K562 (cell line): ENCODE data around the gene ALDOB. TPM values are rescaled to one million over a fixed set of nuclear protein-coding genes. Genes with fewer than 3 reads are reported as not detected.

Experiments used
- ATAC-seq: fragments of 200-7000 bp; cut with Tn5 transposase; 3 replicates; pipeline ENCODE4 v1.9.1; 2020; ENCODE audit warnings: moderate library complexity
- BruUV-seq: library from RNA; stranded (reverse); fragments of 400-500 nt; replicated peaks from 2 replicates; lab custom pipeline; 2021; lab: Mats Ljungman, UMichigan
- CTCF ChIA-PET: fragments of 300-600 bp; formaldehyde crosslinking; extraction: SDS; loops from one replicate; lab custom pipeline; 2021; ENCODE audit warnings: low intra/inter-chr PET ratio; lab: Yijun Ruan, JAX
- POLR2A ChIA-PET: fragments of 300-600, 350-650 bp; sonication (Branson Sonifier 250); formaldehyde crosslinking; extraction: SDS; loops from one replicate; lab custom pipeline; 2021; ENCODE audit warnings: antibody characterized with exemption, inconsistent platforms; lab: Yijun Ruan, JAX
- DNase-seq, 4 experiments: peaks; one replicate each; pipeline versions ENCODE4 v3.0.0 to v3.0.0-alpha.2; 2011 to 2018; ENCODE audit warnings: low spot score in 3 of 4, mixed read lengths in 3 of 4; ENCODE audit errors: extremely low read depth in 1 of 4
- FAIRE-seq: peaks from 2 replicates; lab custom pipeline; 2011; peaks lifted over from hg19 to GRCh38; lab: Jason Lieb, UNC
- H2AFZ ChIP-seq: 2 replicates; pipeline ENCODE4 v1.6.0; 2011; ENCODE audit warnings: low read depth, low read length, control low read depth, inconsistent platforms
- H3K27ac ChIP-seq: fragments of 200-600 bp; 3 replicates; pipeline ENCODE4 v1.8.0; 2011; ENCODE audit warnings: low read depth, mild to moderate bottlenecking, control low read depth, inconsistent platforms, low read length, moderate library complexity, mixed read lengths; ENCODE audit errors: extremely low read depth
- H3K27me3 ChIP-seq, 2 experiments: fragments of 300-600 bp in 1 of 2; 2 replicates in 1 of 2; 3 replicates in 1 of 2; pipeline versions ENCODE4 v1.6.0 to v1.8.0; 2011; ENCODE audit warnings: inconsistent platforms in 2 of 2, low read length in 2 of 2, mild to moderate bottlenecking in 1 of 2, mixed read lengths in 1 of 2, moderate library complexity in 1 of 2; ENCODE audit not compliant: control insufficient read depth in 2 of 2, insufficient read depth in 2 of 2
- H3K36me3 ChIP-seq: fragments of 300-600 bp; 3 replicates; pipeline ENCODE4 v1.8.0; 2011; ENCODE audit warnings: mild to moderate bottlenecking, low read length, inconsistent platforms; ENCODE audit not compliant: control insufficient read depth, insufficient read depth
- H3K4me1 ChIP-seq, 2 experiments: fragments of 200-600 bp in 1 of 2; replicated peaks in 1 of 2; 2 replicates in 1 of 2; 3 replicates in 1 of 2; pipeline versions ENCODE4 v1.5.1 to v1.8.0; 2011; ENCODE audit warnings: inconsistent platforms in 2 of 2, low read length in 2 of 2, mild to moderate bottlenecking in 1 of 2, mixed read lengths in 1 of 2, moderate library complexity in 1 of 2; ENCODE audit not compliant: control insufficient read depth in 2 of 2, insufficient read depth in 2 of 2
- H3K4me2 ChIP-seq: 2 replicates; pipeline ENCODE4 v1.6.1; 2011; ENCODE audit warnings: low read length, control low read depth, inconsistent platforms, mixed read lengths; ENCODE audit not compliant: insufficient read depth
- H3K4me3 ChIP-seq: fragments of 200-600 bp; sonication (generic), shearing (Covaris generic); 2 replicates; pipeline ENCODE4 v1.5.1; 2016; ENCODE audit warnings: control low read depth, inconsistent platforms
- H3K79me2 ChIP-seq: fragments of 200-600 bp; 3 replicates; pipeline ENCODE4 v1.8.0; 2011; ENCODE audit warnings: low read length, inconsistent platforms; ENCODE audit not compliant: control insufficient read depth, insufficient read depth
- H3K9ac ChIP-seq, 2 experiments: 2 replicates each; pipeline versions ENCODE4 v1.6.0 to v1.6.1; 2011; ENCODE audit warnings: low read depth in 2 of 2, low read length in 2 of 2, control low read depth in 1 of 2, inconsistent platforms in 1 of 2, mild to moderate bottlenecking in 1 of 2, mixed read lengths in 1 of 2; ENCODE audit not compliant: insufficient read depth in 1 of 2
- H3K9me1 ChIP-seq: one replicate; pipeline ENCODE4 v1.6.0; 2011; ENCODE audit warnings: inconsistent platforms, mild to moderate bottlenecking, low read length, moderate library complexity; ENCODE audit not compliant: control insufficient read depth, insufficient read depth
- H3K9me3 ChIP-seq: replicated peaks from 2 replicates; pipeline ENCODE4 v1.5.1; 2011; ENCODE audit warnings: low read depth, low read length, inconsistent platforms; ENCODE audit not compliant: control insufficient read depth, insufficient read depth
- H4K20me1 ChIP-seq: replicated peaks from 2 replicates; pipeline ENCODE4 v1.6.1; 2011; ENCODE audit warnings: low read length, inconsistent platforms, mixed read lengths; ENCODE audit not compliant: control insufficient read depth, insufficient read depth
- BRD9 ChIP-seq: fragments of 450-650 bp; IDR thresholded peaks from 2 replicates; pipeline ENCODE4 v1.6.1; 2018; ENCODE audit warnings: low read depth; ENCODE audit not compliant: partially characterized antibody
- CBFA2T2 ChIP-seq: fragments of 450-650 bp; conservative IDR thresholded peaks from 2 replicates; pipeline ENCODE4 v1.6.1; 2017; ENCODE audit warnings: mild to moderate bottlenecking
- FOXJ2 ChIP-seq: fragments of 200-800 bp; sonication (Bioruptor generic); IDR thresholded peaks from 2 replicates; pipeline ENCODE4 v1.6.1; 2016; ENCODE audit warnings: missing genetic modification characterization, missing compliant biosample characterization
- GTF2A2 ChIP-seq: IDR thresholded peaks from 2 replicates; pipeline ENCODE4 v1.6.1; 2016; ENCODE audit warnings: mild to moderate bottlenecking, missing genetic modification characterization, missing compliant biosample characterization
- HDAC6 ChIP-seq: IDR thresholded peaks from 2 replicates; pipeline ENCODE4 v1.6.1; 2012; ENCODE audit warnings: low read depth, mild to moderate bottlenecking, control low read depth, inconsistent platforms, low read length, moderate library complexity
- NFIC ChIP-seq: fragments of 450-650 bp; IDR thresholded peaks from 2 replicates; pipeline ENCODE4 v1.6.1; 2017; ENCODE audit warnings: mild to moderate bottlenecking, inconsistent platforms
- NR2C2 ChIP-seq, 2 experiments: fragments of 200-800 bp in 1 of 2; sonication (Bioruptor generic) in 1 of 2; sonication (generic) in 1 of 2; formaldehyde crosslinking in 1 of 2; IDR thresholded peaks; 2 replicates each; pipeline versions ENCODE4 v1.6.1 to v1.8.0; 2016 to 2022; ENCODE audit warnings: mild to moderate bottlenecking in 1 of 2, missing compliant biosample characterization in 1 of 2, missing genetic modification characterization in 1 of 2, missing genetic modification reagents in 1 of 2
- RB1 ChIP-seq: fragments of 450-650 bp; IDR thresholded peaks from 2 replicates; pipeline ENCODE4 v1.6.1; 2017; ENCODE audit warnings: low read depth, mild to moderate bottlenecking
- SMARCC2 ChIP-seq: fragments of 450-650 bp; IDR thresholded peaks from 2 replicates; pipeline ENCODE4 v1.6.1; 2017; ENCODE audit warnings: antibody characterized with exemption, moderate library complexity, mild to moderate bottlenecking, low read depth
- TBP ChIP-seq: optimal IDR thresholded peaks from 2 replicates; pipeline ENCODE3; 2011; ENCODE audit warnings: low read depth, low read length, improper control_type of control experiment
- ZBTB7A ChIP-seq: IDR thresholded peaks from 2 replicates; pipeline ENCODE4 v1.6.1; 2011; ENCODE audit warnings: low read depth, mild to moderate bottlenecking, low read length, moderate library complexity, borderline replicate concordance; ENCODE audit not compliant: control insufficient read depth
- ZFX ChIP-seq: sonication (generic); formaldehyde crosslinking; IDR thresholded peaks from 2 replicates; pipeline ENCODE4 v1.8.0; 2022; ENCODE audit warnings: mild to moderate bottlenecking, missing genetic modification reagents, moderate library complexity
- ZNF146 ChIP-seq: IDR thresholded peaks from one replicate; pipeline ENCODE4 v1.6.1; 2018; ENCODE audit warnings: missing compliant biosample characterization; ENCODE audit not compliant: unreplicated experiment
- ZNF263 ChIP-seq: sonication (generic); formaldehyde crosslinking; IDR thresholded peaks from 2 replicates; pipeline ENCODE4 v1.8.0; 2022; ENCODE audit warnings: mild to moderate bottlenecking, missing genetic modification reagents, borderline replicate concordance
- ZNF584 ChIP-seq: fragments of 200-800 bp; sonication (Bioruptor generic); IDR thresholded peaks from 2 replicates; pipeline ENCODE4 v1.6.1; 2016; ENCODE audit warnings: low read depth, mild to moderate bottlenecking, missing genetic modification characterization, missing compliant biosample characterization
- WGBS: fragments of 100-300 bp; shearing (Covaris generic); methylation state at CpG from one replicate; pipeline ENCODE4 v1.1.6; 2016; ENCODE audit warnings: low coverage, mixed read lengths; ENCODE audit not compliant: insufficient coverage; ENCODE audit errors: missing lambda C conversion rate; 5-methylcytosine and 5-hydroxymethylcytosine counted together
- in situ Hi-C: fragments of 300-500 bp; cut with MboI; formaldehyde crosslinking; loops from 4 replicates; pipeline ENCODE4 v1.15.0; 2018; ENCODE audit warnings: inconsistent platforms, mixed read lengths
- intact Hi-C: fragments of 100-400 bp; cut with micrococcal nuclease; formaldehyde crosslinking; loops from 2 replicates; pipeline ENCODE4 v1.14.2; 2022
- polyA plus RNA-seq, 8 experiments: library from polyadenylated mRNA; depleted of rRNA in 4 of 8; stranded (reverse) in 5 of 8; unstranded in 3 of 8; fragments of >200 nt; fragmentation: Nextera tagmentation in 2 of 8; fragmentation: Illumina TruSeq in 1 of 8; extraction: Ambion mirVana in 2 of 8; extraction: Trizol in 1 of 8; gene quantifications; 2 replicates each; pipeline versions ENCODE4 v1.2.1 to v1.2.3, GENCODE V29; 2011 to 2014; ENCODE audit warnings: inconsistent platforms in 1 of 8, missing spikeins in 1 of 8
- total RNA-seq, 7 experiments: library from RNA; depleted of rRNA in 6 of 7; stranded (reverse); fragments of >200 nt in 6 of 7; fragmentation: Illumina TruSeq in 2 of 7; extraction: Trizol in 2 of 7; gene quantifications; 2 replicates each; pipeline versions ENCODE4 v1.2.1 to v1.2.3, GENCODE V29; 2011 to 2021; ENCODE audit warnings: low replicate concordance in 1 of 7
- TF ChIP-seq, protein P1 (sequence below), 2 experiments: IDR thresholded peaks; 2 replicates each; pipeline ENCODE4 v1.6.1; 2012; ENCODE audit warnings: improper control_type of control experiment in 2 of 2, low read depth in 2 of 2, low read length in 2 of 2, borderline replicate concordance in 1 of 2
- TF ChIP-seq, protein P2 (sequence below): fragments of 450-650 bp; conservative IDR thresholded peaks from 2 replicates; pipeline ENCODE4 v1.6.1; 2016; ENCODE audit warnings: missing genetic modification characterization, low read depth, mild to moderate bottlenecking, missing compliant biosample characterization, moderate library complexity

Gene ALDOB
- total and polyA plus RNA-seq, 9 of the 15 experiments (the other 6 are each of a cell fraction or from before 2014, with no cell fraction given): 0.80 TPM; not detected in 8

DNA sequence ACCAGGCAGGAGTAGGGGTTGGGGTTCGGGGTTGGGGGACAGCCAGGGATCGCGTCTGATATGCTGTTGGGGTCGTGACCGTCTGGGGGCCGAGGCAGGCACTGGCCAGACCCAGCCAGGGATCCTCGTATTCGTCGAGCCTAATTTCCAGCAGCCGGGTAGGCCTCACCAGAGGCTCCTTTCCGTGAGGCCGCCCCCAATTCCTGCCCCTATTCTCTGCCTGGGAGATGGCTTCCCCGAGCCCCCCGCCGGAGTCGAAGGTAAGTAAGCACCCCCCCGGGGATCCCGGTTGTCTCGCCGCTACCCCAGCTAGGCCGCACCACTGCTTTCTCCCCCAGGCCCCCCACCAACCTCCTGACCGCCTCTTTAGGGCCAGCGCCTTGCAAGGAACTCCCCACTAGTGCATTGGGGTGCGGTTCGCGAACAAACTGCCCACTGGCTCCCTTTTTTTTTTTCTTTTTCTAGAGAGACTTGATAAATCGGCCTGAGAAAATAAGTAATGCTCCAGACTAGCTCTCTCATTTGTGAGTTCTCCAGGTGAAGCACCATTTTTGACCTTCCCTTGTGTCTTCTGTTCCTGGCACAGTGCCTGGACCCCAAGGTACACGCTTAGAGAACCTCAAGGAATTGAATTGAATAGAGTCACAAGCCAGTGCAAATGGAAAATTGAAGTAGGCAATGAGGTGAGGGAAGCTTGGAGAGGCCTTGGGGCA lies 36.5 kb downstream of the ALDOB start:
- H3K79me2 ChIP-seq: peaks cover 71% of the 10 kb centered on the region
- ChIA-PET CTCF (no interaction called here), POLR2A (interaction anchor here (0.6 to 1.9 kb wide), 11 partner anchors 10 to 778 kb away, joined by 3 to 13 read pairs (median 4); partner anchors contain the start of gene RNF20)
- intact Hi-C loops: loop anchor here (2.0 to 10.0 kb wide), 3 partner anchors 48 to 684 kb away; partner anchors contain the start of gene RNF20
- FAIRE-seq (no peak), ATAC-seq (peak; percentile 30), DNase-seq (peak in 3 of 4 experiments; percentile 30 to 43 (median 43))
- H4K20me1 ChIP-seq: no peaks in the 10 kb centered on the region
- peak overlapping the region; percentile 88 for H3K4me2 ChIP-seq
- peaks cover 24% of the 10 kb centered on the region; the same call in 1 of the 2 replicates for H3K9me3 ChIP-seq
- peaks cover 11 to 17% of the 10 kb centered on the region in 2 experiments; a peak in 3 of 5 replicates for H3K4me1 ChIP-seq
- H3K9me1 ChIP-seq: no peaks in the 10 kb centered on the region
- in situ Hi-C loops: no loop called here
- H3K4me3 ChIP-seq: peak overlapping the region; percentile 79
- H3K27ac ChIP-seq: peak overlapping the region; percentile 83
- no peaks in the 10 kb centered on the region for H3K27me3 ChIP-seq
- peaks cover 71% of the 10 kb centered on the region for H3K36me3 ChIP-seq
- no TSS peak for BruUV-seq
- peak overlapping the region; percentile 66 for H2AFZ ChIP-seq
- peak overlapping the region; percentile 81 to 97 for H3K9ac ChIP-seq
- 0% methylated on average over 20 of the region's 28 CpGs for WGBS
- TF ChIP-seq ZFX (CRISPR knock-in tag) (peak; percentile 95), ZNF263 (CRISPR knock-in tag) (0 out of 2 replicates have a peak, but pooled peaks have one; percentile 7), GTF2A2 (tag) (0 out of 2 replicates have a peak, but pooled peaks have one; percentile 27), ZNF146 (CRISPR knock-in tag) (no peak), NFIC (peak; percentile 75), TBP (no peak), CBFA2T2 (no peak), ZNF584 (CRISPR knock-in tag) (peak; percentile 30; the same call in 1 of the 2 replicates), RB1 (no peak), BRD9 (peak; percentile 18), SMARCC2 (0 out of 2 replicates have a peak, but pooled peaks have one; percentile 27), NR2C2 (CRISPR knock-in tag; IDR thresholded peaks at IDR 0.05) (no peak), NR2C2 (tag; IDR thresholded peaks at IDR 0.05) (peak; percentile 69), HDAC6 (no peak), FOXJ2 (tag) (0 out of 2 replicates have a peak, but pooled peaks have one; percentile 21), ZBTB7A (peak; percentile 35; the same call in 1 of the 2 replicates)
- TF ChIP-seq, protein P1, sequence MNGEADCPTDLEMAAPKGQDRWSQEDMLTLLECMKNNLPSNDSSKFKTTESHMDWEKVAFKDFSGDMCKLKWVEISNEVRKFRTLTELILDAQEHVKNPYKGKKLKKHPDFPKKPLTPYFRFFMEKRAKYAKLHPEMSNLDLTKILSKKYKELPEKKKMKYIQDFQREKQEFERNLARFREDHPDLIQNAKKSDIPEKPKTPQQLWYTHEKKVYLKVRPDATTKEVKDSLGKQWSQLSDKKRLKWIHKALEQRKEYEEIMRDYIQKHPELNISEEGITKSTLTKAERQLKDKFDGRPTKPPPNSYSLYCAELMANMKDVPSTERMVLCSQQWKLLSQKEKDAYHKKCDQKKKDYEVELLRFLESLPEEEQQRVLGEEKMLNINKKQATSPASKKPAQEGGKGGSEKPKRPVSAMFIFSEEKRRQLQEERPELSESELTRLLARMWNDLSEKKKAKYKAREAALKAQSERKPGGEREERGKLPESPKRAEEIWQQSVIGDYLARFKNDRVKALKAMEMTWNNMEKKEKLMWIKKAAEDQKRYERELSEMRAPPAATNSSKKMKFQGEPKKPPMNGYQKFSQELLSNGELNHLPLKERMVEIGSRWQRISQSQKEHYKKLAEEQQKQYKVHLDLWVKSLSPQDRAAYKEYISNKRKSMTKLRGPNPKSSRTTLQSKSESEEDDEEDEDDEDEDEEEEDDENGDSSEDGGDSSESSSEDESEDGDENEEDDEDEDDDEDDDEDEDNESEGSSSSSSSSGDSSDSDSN (IDR thresholded peaks at IDR 0.05; ENCODE audit: borderline replicate concordance in 1 of 2, low read depth in 2 of 2, low read length in 2 of 2): 0 out of 4 replicates have a peak, but pooled peaks of 1 of the 2 experiments have one; percentile 0
- TF ChIP-seq, protein P2, sequence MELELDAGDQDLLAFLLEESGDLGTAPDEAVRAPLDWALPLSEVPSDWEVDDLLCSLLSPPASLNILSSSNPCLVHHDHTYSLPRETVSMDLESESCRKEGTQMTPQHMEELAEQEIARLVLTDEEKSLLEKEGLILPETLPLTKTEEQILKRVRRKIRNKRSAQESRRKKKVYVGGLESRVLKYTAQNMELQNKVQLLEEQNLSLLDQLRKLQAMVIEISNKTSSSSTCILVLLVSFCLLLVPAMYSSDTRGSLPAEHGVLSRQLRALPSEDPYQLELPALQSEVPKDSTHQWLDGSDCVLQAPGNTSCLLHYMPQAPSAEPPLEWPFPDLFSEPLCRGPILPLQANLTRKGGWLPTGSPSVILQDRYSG (tag): no peak
